Adrenal gland (tissue), 5 donors: ENCODE measurements around the gene NFKBIB.

ENCODE experiments used
- POLR2A ChIP-seq, 2 donors: fragments of 450-650 bp; IDR thresholded peaks; one replicate each; pipeline ENCODE4 v1.6.1; 2017; ENCODE audit warnings: antibody characterized with exemption in 2 of 2, mild to moderate bottlenecking in 2 of 2, moderate library complexity in 1 of 2
- TF ChIP-seq, protein P1 (sequence below), 6 experiments: fragments of 450-650 bp in 4 of 6; fragments of 200-600 bp in 2 of 6; sonication (generic) in 1 of 6; IDR thresholded peaks; 1 replicate in 5 of 6; 2 replicates in 1 of 6; pipeline versions ENCODE4 v1.5.1 to v1.8.0; 2016 to 2021; ENCODE audit warnings: antibody characterized with exemption in 6 of 6, mild to moderate bottlenecking in 2 of 6, moderate library complexity in 1 of 6
- donor health status: DM: no; HTN: no; CAD: no.

DNA sequence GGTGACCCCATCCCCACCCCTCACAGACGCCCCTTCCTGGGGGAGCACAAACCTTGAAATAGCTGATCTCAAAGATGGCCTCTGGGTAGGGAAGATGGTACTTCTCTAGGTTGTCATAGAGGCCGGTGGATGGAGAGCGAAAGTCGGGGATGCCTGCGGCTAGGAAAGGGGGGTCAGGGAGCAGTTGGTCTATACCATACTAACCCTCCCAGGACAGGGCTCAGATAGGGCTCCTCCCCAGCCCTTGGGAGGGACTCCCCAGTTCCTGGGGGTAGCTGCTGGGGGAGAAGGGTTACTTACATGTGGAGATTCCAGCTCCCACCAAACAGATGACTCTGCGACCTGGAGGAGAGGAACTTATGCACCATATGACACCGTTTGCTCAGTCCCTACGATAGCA is 10.0 kb upstream of the NFKBIB start:
- TF ChIP-seq POLR2A (IDR thresholded peaks at IDR 0.05) = no peak
- TF ChIP-seq, protein P1, sequence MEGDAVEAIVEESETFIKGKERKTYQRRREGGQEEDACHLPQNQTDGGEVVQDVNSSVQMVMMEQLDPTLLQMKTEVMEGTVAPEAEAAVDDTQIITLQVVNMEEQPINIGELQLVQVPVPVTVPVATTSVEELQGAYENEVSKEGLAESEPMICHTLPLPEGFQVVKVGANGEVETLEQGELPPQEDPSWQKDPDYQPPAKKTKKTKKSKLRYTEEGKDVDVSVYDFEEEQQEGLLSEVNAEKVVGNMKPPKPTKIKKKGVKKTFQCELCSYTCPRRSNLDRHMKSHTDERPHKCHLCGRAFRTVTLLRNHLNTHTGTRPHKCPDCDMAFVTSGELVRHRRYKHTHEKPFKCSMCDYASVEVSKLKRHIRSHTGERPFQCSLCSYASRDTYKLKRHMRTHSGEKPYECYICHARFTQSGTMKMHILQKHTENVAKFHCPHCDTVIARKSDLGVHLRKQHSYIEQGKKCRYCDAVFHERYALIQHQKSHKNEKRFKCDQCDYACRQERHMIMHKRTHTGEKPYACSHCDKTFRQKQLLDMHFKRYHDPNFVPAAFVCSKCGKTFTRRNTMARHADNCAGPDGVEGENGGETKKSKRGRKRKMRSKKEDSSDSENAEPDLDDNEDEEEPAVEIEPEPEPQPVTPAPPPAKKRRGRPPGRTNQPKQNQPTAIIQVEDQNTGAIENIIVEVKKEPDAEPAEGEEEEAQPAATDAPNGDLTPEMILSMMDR (IDR thresholded peaks at IDR 0.05) = no peak
